HG02763 (cell line): ENCODE results near the gene CFTR.

Experiments
- ATAC-seq: cut with Tn5 transposase; IDR thresholded peaks from one replicate; pipeline ENCODE4 v1.9.1; 2021; ENCODE audit warnings: mild to moderate bottlenecking, moderate library complexity; ENCODE audit not compliant: unreplicated experiment

CFTR gene

GRCh38 chr7:117582219-117582704, 102.4 kb downstream of the CFTR start:
- ATAC-seq: no peak

GRCh38 chr7:117587931-117588330, 108.1 kb downstream of the CFTR start:
- ATAC-seq: no peak

DNA sequence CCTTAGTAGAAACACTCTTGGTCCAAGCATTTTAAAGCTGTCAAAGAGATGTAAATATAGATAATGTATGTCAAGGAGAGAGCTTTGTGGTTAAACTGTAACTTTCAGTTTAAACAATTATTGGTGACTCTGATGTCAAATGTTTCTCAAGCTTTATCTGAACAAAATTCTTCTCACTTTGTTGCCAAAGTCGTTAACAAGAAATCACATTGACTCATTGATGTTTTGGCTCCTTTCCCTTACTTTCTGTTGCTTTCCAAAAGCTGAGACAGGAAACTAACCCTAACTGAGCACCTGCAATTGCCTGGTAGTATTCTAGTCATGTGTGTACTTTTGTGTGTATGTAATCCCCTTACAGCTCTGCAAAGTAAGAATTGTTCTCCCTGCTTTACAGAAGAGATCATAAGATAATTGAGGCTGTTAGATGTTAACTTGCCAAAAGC, 108.5 kb downstream of the CFTR start:
- no peak for ATAC-seq

DNA sequence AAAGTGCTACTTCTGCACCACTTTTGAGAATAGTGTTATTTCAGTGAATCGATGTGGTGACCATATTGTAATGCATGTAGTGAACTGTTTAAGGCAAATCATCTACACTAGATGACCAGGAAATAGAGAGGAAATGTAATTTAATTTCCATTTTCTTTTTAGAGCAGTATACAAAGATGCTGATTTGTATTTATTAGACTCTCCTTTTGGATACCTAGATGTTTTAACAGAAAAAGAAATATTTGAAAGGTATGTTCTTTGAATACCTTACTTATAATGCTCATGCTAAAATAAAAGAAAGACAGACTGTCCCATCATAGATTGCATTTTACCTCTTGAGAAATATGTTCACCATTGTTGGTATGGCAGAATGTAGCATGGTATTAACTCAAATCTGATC, 110.4 kb downstream of the CFTR start:
- no peak for ATAC-seq

- no peak for ATAC-seq
Measured at GRCh38 chr7:117592011-117592635, 112.3 kb downstream of the CFTR start.

GRCh38 chr7:117596134-117596533, 116.3 kb downstream of the CFTR start:
- ATAC-seq: no peak

GRCh38 chr7:117597755-117598154, 117.9 kb downstream of the CFTR start:
- no peak for ATAC-seq

DNA sequence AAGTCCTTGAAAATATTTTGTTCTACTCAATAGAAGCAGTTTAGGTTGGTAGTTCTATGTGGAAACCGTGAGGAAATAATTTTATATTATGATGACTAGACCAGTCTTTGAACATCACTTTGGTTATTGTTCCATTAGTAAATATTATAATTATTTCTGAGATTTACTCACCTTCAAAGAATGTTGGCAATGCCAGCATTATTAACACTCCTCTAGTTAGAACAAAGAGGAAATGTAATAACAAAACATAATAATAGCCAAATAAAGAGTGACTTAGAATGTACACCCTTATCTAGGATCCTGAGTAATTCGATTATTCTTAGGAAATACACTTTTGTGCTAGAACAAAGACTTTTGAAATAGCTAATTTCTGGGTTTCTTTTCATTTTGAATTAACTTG, 121.1 kb downstream of the CFTR start:
- ATAC-seq: no peak

DNA sequence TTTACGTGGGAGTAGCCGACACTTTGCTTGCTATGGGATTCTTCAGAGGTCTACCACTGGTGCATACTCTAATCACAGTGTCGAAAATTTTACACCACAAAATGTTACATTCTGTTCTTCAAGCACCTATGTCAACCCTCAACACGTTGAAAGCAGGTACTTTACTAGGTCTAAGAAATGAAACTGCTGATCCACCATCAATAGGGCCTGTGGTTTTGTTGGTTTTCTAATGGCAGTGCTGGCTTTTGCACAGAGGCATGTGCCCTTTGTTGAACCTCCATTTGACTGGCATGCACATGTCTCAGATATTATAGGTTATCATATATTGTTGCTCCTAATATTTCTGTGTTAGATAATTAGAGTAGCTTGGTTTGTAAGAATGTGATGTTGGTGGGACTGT, 123.8 kb downstream of the CFTR start:
- ATAC-seq: no peak

DNA sequence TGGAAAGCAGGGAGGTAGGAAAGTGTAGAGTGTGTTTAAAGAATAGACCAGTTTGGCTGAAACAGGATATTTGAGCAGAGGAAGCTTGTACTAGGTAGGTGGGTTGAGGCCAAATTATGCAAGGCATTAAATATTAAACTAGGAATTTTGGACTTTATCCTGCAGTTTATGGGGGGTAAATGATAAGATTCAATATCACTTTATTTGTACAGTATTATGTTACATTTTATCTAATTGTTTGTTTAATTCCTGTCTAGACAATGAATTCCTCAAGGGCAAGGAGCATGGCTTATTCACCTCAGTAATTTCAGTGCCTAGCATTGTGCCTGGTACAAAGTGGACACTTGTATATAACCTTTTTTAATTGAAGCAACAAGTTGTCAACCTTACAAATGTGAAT, 125.9 kb downstream of the CFTR start:
- ATAC-seq: no peak

- ATAC-seq: no peak
Measured at GRCh38 chr7:117606132-117606531, 126.3 kb downstream of the CFTR start.

GRCh38 chr7:117610396-117610795, 130.6 kb downstream of the CFTR start:
- no peak for ATAC-seq

DNA sequence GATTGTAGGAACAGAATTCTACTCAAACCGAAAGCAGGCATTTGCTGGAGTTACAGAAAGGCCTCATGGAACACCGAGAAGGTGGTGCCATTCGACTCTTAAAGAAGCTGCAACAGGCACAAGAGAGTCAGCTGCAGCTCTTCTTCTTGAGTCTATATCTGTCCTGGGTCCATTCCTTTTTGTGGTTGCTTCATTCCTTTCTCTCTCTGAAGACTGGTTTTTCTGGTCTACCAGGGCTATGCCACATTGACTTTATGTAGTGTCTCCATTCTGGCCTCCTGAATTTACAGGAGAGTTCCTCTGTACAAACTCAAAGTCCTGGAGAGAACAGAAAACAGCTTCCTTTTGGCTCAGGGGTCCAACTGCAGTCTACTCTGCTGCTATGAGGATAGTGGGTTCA, 132.8 kb downstream of the CFTR start:
- ATAC-seq: no peak

DNA sequence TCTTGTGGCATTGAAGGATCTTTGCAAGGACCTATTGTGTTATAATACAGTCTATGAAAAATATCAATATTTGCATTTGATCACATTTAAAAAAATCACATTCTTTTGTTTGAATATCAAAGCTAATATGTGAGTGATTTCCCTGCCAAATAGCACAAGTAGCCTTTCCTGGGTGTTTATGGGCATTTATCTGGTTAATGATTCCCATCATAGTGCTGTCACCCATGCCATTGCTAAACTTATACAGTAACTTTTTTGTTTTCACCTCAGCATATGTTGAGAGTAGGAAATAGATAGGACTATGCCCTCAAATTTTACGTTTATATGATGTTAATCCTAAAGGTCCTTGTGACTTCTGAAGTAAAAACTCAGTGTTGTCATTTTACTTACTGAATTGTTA, 136.9 kb downstream of the CFTR start:
- no peak for ATAC-seq

GRCh38 chr7:117619681-117620080, 139.9 kb downstream of the CFTR start:
- ATAC-seq: no peak

DNA sequence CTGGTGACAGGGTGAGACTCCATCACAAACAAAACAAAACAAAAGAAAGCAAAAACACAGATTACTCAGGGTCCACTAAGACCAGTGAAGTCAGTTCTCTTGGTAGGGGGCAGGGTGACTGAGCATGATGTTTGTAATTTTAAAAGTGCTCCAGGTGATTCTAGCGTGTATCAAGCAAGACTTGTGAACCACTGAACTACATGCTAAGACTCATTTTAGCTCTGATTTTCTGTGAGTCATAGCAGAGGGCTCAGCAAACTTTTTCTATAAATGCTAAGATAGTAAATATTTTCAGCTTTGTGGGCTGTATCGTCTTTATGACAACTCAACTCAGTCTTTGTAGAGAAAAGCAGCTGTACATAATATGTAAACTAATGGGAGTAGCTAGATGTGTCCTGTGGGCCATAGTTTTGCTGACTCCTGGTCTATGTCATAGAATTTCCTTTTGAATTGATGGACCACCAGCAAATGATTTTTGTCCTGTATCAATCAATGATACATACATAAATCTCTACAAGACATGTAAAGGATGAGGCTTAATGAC, 141.3 kb downstream of the CFTR start:
- ATAC-seq: no peak

DNA sequence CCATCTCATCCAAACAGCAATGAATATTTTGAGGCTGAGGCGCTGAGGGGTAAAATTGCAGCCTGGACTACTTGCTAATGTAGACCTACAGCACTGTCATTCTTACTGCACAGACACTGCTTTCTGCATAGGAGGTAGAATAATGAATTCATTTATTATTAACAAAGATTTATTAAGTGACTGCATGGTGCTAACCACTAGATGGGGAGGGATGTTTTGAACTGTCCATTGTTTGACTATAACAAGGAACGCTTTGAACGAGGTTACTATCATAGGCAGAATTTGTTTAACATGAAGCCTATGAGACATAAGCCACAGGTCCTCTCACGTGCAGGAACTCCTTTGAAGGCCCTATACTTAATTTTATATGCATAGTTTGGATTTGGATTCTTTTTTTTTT, 143.8 kb downstream of the CFTR start:
- no peak for ATAC-seq

- ATAC-seq: no peak
Measured at GRCh38 chr7:117630501-117630900, 150.7 kb downstream of the CFTR start.

DNA sequence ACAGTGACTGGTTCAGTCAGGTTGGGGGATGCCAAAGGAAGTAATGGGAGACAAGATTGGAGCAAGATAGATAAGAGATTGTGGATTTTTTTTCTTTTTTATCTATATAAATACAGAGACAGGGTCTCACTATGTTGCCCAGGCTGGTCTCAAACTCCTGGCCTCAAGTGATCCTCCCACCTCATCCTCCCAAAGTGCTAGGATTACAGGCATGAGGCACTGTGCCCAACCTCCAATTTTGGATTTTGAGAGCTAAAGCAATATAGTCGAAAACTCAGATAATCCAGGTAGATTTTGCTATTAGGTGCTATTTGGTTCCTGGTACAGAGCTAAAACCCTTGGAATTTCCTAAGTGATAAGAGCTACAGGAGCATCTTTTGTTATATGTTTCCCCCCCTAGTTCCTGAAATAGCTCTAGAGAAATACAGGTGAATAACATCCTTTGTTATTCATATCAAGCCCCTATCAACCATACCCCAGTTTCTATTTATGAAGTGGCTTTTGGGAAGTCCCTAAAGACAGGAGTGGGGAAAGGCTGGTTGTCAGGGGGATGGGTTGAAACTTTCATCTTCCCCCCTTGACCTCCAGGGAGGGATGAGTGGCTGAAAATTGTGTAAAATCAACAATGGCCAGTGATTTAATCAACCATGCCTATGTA, 151.2 kb downstream of the CFTR start:
- no peak for ATAC-seq

DNA sequence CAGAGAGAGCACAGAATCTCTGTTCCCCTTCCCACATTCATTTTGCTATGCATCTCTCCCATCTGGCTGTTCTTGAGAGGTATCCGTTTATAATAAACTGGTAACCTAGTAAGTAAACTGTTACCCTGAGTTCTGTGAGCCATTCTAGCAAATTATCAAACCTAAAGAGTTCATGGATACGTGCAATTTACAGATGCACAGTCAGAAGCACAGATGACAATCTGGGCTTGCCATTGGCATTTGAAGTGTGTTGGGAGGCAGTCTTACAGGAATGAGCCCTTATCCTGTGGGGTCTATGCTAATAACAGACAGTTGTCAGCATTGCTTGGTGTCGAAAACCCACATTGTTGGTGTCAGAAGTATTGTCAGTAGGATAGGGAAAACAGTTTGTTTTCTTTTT, 151.8 kb downstream of the CFTR start:
- ATAC-seq: no peak

DNA sequence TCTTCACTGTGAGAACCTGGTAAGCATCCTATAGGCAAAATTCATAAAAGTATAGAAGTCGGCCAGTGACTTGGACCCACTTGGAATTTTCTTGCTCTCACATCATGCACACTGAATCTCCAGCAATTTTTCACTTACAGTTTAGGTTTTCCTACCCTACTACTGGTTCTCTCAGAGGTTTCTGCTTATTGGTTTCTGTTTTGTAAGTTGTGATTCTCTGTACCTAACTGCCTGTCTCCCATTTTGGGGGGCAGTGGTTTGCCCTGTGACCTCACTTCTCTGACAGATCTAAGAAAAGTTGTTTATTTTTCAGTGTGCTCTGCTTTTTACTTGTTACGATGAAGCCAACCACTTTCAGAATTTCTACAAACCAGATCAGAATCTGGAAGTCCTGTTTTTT, 158.1 kb downstream of the CFTR start:
- ATAC-seq: no peak

- ATAC-seq: no peak
Measured at GRCh38 chr7:117639966-117640365, 160.1 kb downstream of the CFTR start.
